Right ventricle myocardium inferior (tissue), 1 donor: ENCODE measurements around the gene TGFBR2. TPM values are rescaled to one million over a fixed set of nuclear protein-coding genes. Genes with fewer than 3 reads are reported as not detected.

Experiments
- ATAC-seq: fragments of 200-7000 bp; cut with Tn5 transposase; one replicate; pipeline ENCODE4 v1.9.1; 2020; ENCODE audit warnings: mild to moderate bottlenecking, moderate library complexity
- DNase-seq: peaks from one replicate; pipeline ENCODE4 v3.0.0; 2021; ENCODE audit errors: missing footprints
- intact Hi-C: fragments of 100-400 bp; cut with DNase I; formaldehyde crosslinking; loops from one replicate; pipeline ENCODE4 v1.11.0; 2022
- total RNA-seq: library from RNA; stranded (reverse); fragmentation: NEBNext Ultra II Directional; extraction: Animal tissue kit (Norgen Biotek cat#: 25700); gene quantifications from one replicate; pipeline ENCODE4 v1.2.1, GENCODE V29; 2021
- donor health status: DM: no; HTN: yes; CAD: no; lungs with severe emphysema.

Gene TGFBR2
- total RNA-seq, 1 donor from 2014 or later, result 186 TPM

DNA sequence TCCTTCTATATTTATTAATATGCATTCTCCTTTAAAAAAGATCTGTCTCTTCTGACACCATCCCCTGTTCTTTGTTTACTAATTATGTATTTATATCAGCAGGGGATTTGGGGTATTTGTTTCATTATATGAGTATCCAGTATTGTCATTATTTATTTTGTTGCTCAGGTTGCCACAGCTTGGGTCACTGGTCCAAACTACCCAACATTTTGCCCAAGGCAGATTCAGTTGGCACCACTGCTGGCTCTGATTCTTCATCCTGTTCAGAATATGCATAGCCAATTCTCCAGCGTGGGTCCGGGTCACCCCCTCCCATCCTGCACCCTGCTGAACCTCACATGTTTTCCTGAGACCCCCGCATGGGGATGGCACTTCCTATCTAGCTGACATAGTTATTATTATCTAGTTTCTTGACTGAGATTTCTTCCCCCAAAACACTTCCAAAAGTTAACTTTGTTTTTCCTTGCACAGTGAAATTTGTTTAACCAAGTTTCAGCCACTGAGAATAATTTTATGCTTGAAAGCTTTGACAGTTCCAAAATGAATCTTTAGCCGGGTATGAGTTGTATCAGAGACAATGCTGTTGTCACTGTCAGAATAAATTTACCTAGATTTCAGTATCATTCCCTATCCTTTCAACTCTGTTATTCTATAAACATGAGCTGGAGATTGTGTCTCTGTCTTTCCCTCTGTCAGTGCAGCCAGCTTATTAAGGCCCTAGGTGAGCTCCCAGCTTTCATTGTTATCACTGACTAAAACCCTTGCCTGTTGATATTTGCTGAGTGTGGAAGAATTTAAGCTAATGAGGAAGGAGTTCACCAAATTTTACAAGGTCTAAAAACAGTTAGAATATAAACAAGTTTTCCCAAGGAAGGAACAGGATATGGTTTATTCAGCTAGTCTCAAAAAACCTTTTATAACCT lies 70.3 kb downstream of the TGFBR2 start:
- intact Hi-C loops, result no loop called here
- DNase-seq (no peak), ATAC-seq (no peak)

DNA sequence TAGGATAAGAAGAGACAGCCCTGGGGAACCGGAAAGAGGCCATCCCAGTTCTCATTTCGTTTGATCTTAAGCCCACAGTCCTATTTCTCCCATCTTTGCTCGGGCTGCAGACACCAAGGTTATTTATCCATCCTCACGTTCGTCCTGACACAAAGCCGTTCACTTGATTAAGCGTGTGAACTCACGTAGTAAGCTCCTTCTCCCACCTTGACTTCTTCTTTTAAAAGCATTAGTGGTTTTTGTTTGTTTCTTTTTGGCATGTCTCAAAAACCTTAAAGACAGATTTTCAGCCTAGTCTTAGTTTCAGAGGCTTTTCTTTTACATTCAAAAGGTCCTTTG lies 70.9 kb downstream of the TGFBR2 start:
- no peak for ATAC-seq
- intact Hi-C loops, result no loop called here
- DNase-seq, result no peak

GRCh38 chr3:30679045-30679444 lies 72.6 kb downstream of the TGFBR2 start:
- no peak for ATAC-seq
- intact Hi-C loops, result no loop called here

GRCh38 chr3:30680789-30681648 lies 74.6 kb downstream of the TGFBR2 start:
- intact Hi-C loops, result loop anchor here (5.0 kb wide), 1 partner anchor 74 kb away; the partner anchor contains the start of gene TGFBR2
- ATAC-seq (peak; percentile 90), DNase-seq (peak; percentile 65)

More at GRCh38 chr3:30679045-30679444, 72.6 kb downstream of the TGFBR2 start:
- no peak for DNase-seq

GRCh38 chr3:30681649-30682211 lies 75.3 kb downstream of the TGFBR2 start:
- intact Hi-C loops, result loop anchor here (5.0 kb wide), 1 partner anchor 74 kb away; the partner anchor contains the start of gene TGFBR2
- DNase-seq (peak; percentile 80), ATAC-seq (peak; percentile 63)

- intact Hi-C loops, result loop anchor here (5.0 kb wide), 1 partner anchor 75 kb away; the partner anchor contains the start of gene TGFBR2
Observed at GRCh38 chr3:30682434-30683155, 76.2 kb downstream of the TGFBR2 start.

DNA sequence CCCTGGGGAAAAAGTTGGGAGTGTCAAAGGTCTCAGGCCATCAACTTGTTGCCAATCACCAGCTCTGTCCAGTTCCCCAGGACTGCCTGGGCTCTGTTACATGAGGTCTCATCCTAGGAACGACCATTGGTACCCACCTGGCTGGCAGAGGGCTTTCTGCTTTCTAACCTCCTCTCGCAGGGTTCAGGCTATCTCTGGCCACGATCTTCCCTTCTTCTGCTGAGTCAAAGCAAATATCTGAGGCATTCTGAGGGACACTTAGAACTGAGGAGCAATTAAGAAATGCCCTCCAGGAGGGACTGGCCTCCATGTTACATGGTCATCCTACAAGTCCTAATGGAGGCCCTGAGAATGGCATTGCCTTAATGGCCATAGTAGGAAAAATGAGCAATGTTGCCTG lies 77.4 kb downstream of the TGFBR2 start:
- intact Hi-C loops, result loop anchor here (5.0 kb wide), 1 partner anchor 76 kb away; the partner anchor contains the start of gene TGFBR2
- ATAC-seq (no peak), DNase-seq (no peak)

More at GRCh38 chr3:30682434-30683155, 76.2 kb downstream of the TGFBR2 start:
- DNase-seq (no peak), ATAC-seq (no peak)

DNA sequence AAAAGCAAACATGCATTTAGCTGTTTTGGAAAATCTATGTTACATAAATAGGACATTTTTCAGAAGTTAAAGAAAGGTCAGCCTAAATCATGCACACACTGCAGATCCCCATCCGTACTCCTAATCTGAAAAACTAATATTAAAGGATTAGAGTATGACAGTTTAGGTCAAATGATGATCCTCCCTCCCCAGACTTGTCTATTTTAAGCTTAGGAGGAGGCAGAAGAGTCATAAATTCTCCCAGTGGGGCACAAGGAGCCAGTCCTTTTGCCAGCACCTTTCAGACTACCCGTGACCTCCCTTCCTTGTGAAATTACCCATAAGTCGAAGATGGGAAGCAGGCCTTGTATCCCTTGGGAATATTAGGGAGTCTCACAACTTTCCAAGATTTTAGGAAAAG lies 78.0 kb downstream of the TGFBR2 start:
- no peak for ATAC-seq
- intact Hi-C loops, result loop anchor here (5.0 kb wide), 1 partner anchor 77 kb away; the partner anchor contains the start of gene TGFBR2
- DNase-seq, result no peak

DNA sequence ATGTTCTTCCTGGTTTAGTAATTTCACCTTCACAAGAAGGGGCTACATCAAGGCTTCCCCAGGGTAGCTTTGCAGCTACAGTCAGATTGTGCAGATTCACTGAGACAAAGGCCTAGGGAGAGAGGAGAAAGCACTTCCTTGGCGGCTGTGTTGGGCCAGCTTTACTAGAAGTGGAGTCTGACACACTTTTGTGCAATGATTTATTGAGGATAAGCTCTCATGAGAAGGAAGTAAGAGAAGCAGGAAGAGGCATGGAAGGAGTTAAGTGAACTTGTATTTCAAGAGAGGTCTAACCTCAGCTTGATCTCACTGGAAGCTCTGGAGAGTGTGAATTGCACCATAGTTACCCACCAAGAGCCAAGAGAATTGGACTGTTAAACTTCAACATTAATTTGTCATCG lies 78.9 kb downstream of the TGFBR2 start:
- ATAC-seq, result no peak
- intact Hi-C loops, result loop anchor here (5.0 kb wide), 2 partner anchors 33 to 398 kb away; no protein-coding TSS in a partner anchor

DNA sequence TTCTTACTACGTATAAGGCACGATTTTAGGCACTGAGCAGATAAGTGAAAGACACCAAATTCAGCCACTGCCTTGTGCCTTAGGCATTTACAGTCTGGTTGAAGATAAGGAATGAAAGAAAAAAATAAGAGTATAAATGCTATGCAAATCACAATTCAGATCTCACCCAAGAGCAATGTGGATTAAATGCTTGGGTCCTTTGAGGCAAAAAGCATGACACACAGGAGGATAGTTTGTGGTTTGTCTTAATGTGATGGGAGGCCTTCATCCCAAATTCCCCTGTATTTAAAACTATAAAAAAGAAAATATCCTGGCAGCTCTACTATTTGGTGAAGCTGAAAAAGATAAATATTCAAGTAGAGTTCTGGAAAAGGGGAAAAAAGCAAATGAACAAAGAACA lies 79.8 kb downstream of the TGFBR2 start:
- ATAC-seq (no peak), DNase-seq (no peak)
- intact Hi-C loops, result loop anchor here (5.0 kb wide), 2 partner anchors 34 to 399 kb away; no protein-coding TSS in a partner anchor

More for the DNA sequence above, 78.9 kb downstream of the TGFBR2 start:
- no peak for DNase-seq

DNA sequence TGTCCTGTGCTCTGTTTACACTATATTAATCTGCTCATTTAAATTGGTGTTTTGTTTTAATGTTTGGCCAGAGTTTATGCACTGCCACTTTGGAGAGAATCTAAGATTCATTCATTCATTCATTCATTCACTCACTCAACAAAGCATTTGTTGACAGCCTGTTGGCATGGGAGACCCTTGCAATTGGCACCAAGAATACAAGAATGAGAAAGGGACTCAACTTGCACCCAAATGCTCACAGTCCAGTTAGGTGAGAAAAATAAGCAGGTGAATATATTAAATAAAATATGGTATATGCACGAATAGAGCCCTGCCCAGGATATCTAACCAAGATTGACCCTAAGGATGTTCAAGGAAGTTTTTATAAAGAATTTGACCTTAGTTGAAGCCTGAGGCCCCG lies 80.4 kb downstream of the TGFBR2 start:
- intact Hi-C loops, result loop anchor here (5.0 kb wide), 2 partner anchors 34 to 399 kb away; no protein-coding TSS in a partner anchor
- DNase-seq (no peak), ATAC-seq (no peak)

- no peak for ATAC-seq
- intact Hi-C loops, result loop anchor here (5.0 kb wide), 2 partner anchors 36 to 401 kb away; no protein-coding TSS in a partner anchor
- DNase-seq, result no peak
Observed at GRCh38 chr3:30687930-30688570, 81.6 kb downstream of the TGFBR2 start.

DNA sequence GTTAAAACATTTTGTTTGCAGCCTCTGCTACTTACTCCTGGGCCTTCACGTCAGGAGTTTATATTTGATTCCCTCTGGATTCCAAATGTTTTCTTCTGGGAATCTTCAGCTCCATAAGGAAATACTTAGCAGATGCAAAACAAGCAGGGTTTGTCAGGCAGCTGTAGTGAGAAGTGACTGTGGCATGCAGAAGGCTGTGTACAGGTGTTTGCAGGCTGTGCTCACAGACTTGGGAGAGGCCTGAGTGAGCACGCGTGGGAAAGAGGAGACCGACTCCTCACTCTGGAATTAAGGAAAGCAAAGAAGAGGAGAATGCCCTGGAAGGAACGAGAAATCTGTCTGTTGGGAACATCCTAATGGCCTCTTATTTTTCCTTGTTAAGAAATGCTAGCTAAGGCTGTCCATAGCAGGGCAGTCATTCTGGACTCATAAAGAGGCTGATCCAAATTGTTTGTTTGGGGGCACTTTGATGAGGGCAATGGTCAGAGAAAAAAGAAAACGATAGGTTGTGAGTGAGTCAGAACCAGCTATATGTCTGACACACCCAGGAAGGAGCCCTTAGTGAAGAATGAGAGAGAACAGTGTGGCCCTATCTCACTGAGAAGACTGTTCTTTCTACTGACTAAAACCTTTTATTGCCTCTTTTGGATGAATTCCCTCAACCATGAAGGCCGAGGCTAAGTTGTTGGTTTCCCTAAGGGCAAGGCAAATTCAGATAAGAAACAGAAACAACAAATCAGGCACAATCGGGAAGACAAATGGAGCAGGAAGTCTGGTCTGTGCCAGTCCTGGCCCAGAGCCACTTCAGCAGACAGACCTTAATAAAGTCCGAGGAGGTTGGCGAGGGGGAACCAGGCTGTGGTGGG lies 82.6 kb downstream of the TGFBR2 start:
- ATAC-seq (peak; percentile 46), DNase-seq (peak; percentile 68)
- intact Hi-C loops, result loop anchor here (5.0 kb wide), 2 partner anchors 37 to 402 kb away; no protein-coding TSS in a partner anchor

GRCh38 chr3:30690199-30690598 lies 83.8 kb downstream of the TGFBR2 start:
- intact Hi-C loops, result loop anchor here (2.0 to 5.0 kb wide), 4 partner anchors 171 to 578 kb away; no protein-coding TSS in a partner anchor
- DNase-seq, result no peak
- ATAC-seq, result no peak

- ATAC-seq, result no peak
- no peak for DNase-seq
- intact Hi-C loops, result loop anchor here (2.0 to 5.0 kb wide), 4 partner anchors 173 to 579 kb away; no protein-coding TSS in a partner anchor
Observed at GRCh38 chr3:30691249-30691880, 85.0 kb downstream of the TGFBR2 start.

- no peak for DNase-seq
- no peak for ATAC-seq
- intact Hi-C loops, result loop anchor here (2.0 to 5.0 kb wide), 5 partner anchors 173 to 580 kb away; no protein-coding TSS in a partner anchor
Observed at GRCh38 chr3:30691944-30692343, 85.5 kb downstream of the TGFBR2 start.
